Epithelial cell of proximal tubule (primary cell): ENCODE measurements around the gene ZNF81. TPM values are rescaled to one million over a fixed set of nuclear protein-coding genes. Genes with fewer than 3 reads are reported as not detected.

ENCODE experiments used
- DNase-seq: peaks from one replicate; pipeline ENCODE4 v3.0.0-alpha.2; 2011; ENCODE audit warnings: low read depth
- H3K4me3 ChIP-seq: 2 replicates; pipeline ENCODE4 v1.5.1; 2011; ENCODE audit warnings: low read depth, mild to moderate bottlenecking, low read length
- total RNA-seq: library from RNA; depleted of rRNA; stranded (reverse); fragments of >200 nt; gene quantifications from 2 replicates; pipeline ENCODE4 v1.2.3, GENCODE V29; 2015
- TF ChIP-seq, protein P1 (sequence below): conservative IDR thresholded peaks from 2 replicates; pipeline ENCODE4 v1.5.1; 2012; ENCODE audit warnings: low read depth, mild to moderate bottlenecking, low read length

Gene ZNF81
- total RNA-seq, 1 donor from 2014 or later, result 16.9 TPM

DNA sequence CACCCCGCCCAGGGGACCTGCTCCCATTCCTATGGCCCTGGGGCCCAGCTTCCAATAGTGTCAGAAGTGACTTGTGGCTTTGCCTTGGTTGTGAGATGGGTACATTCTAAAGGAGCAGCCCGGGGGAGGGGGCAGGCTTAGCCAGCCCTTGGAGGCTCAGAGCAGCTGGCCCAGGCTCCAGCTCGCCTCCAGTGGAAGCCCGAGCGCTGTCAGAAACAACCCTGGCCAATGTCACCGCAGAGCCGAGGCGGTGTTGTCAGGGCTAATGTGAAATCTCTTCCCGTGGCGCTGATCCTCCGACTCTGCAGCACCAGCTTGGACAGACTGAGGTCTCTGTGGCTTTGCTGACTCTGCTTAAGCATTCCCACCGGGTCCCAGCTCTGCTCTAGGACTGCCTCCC lies 29.2 kb upstream of the ZNF81 start:
- no peak for DNase-seq
- TF ChIP-seq, protein P1, sequence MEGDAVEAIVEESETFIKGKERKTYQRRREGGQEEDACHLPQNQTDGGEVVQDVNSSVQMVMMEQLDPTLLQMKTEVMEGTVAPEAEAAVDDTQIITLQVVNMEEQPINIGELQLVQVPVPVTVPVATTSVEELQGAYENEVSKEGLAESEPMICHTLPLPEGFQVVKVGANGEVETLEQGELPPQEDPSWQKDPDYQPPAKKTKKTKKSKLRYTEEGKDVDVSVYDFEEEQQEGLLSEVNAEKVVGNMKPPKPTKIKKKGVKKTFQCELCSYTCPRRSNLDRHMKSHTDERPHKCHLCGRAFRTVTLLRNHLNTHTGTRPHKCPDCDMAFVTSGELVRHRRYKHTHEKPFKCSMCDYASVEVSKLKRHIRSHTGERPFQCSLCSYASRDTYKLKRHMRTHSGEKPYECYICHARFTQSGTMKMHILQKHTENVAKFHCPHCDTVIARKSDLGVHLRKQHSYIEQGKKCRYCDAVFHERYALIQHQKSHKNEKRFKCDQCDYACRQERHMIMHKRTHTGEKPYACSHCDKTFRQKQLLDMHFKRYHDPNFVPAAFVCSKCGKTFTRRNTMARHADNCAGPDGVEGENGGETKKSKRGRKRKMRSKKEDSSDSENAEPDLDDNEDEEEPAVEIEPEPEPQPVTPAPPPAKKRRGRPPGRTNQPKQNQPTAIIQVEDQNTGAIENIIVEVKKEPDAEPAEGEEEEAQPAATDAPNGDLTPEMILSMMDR, result no peak
- no peak overlapping the region for H3K4me3 ChIP-seq

DNA sequence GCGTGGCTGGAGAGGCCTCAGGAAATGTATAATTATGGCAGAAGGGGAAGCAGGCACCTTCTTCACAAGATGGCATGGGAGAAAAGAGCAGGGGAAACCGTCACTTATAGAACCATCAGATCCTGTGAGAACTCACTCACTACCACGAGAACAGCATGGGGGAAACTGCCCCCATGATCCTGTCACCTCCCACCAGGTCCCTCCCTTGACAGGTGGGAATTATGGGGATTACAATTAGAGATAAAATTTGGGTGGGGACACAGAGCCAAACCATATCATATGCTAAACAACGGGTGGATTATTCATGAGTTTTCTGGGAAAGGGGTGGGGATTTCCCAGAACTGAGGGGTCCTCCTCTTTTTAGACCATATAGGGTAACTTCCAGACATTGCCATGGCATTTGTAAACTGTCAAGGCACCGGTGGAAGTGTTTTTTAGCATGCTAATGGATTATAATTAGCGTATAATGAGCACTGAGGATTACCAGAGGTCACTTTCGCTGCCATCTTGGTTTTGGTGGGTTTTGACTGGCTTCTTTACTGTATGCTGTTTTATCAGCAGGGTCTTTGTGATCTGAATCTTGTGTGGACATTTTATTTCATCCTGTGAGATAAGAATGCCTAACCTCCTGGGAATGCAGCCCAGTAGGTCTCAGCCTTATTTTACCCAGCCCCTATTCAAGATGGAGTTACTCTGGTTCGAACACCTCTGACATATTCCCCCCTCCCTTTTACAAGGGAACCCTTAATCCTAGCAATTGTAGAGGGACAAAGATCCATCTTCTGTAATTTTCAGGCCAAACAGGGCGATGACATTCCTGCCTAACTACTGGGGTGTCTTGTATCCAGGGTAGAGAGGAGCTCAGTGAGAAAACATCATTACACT lies 27.6 kb upstream of the ZNF81 start:
- DNase-seq, result no peak
- TF ChIP-seq, protein P1, result no peak
- no peak overlapping the region for H3K4me3 ChIP-seq

DNA sequence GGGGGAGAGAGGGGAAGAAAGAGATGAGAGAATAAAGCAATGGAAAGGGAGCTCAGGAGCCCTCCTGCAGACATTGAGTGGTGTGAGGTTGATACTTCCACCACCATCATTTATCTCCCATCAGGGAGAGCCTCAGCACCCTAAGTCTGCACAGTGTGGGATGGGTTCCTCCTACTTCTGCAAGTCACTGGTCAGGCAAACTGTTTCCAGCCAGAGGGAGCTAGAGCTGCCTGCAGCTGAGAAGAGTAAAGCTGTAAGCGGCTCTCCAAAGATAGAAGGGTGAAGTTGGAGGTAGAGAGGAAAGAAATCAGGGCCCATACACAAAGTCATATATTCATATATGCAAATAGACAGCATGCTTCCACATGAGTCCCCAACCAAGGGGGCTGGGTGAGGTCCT lies 21.9 kb upstream of the ZNF81 start:
- TF ChIP-seq, protein P1, result no peak
- DNase-seq, result no peak
- no peak overlapping the region for H3K4me3 ChIP-seq

DNA sequence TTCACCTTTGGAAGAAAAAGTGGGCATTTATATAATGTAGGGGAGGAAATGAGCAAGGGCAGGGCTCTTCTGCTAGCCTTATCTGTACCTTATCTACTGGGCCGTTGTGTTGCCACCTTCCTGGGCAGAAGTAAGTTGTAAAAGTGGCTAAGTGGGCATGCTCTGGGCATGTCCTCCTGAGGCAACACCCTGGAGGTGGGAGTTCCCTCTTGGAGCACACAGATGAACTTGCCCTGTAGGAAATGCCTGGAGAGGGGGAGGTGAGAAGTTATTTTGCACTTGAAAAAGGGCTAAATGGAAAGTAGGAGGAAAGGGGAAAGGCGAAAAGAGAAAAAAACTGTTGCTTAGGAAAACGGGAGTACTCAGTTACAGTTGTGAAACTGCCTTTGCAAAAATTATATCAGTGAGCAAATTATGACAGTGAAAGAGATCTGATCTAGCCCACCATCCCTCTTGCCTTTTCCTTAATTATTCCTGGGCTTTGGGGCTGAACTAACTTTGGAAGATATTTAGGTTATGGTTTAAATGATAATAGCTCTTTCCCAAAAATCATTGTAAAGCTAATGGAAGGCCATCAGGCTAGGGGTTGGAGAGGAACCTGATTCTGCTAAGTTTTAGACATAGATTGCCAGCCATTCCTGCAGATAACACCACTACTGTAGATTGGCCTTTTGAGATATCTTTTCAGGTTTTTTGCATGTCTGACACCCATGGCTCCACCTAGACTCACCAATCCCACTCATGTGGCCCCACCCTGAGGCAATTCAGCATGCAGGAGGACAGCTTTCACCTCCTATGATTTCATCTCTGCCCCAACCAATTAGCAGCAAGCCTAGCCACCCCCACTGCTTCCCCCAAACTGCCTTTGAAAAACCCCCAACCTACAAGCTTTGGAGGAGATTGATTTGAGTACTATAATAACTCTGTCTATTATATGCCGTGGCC lies 20.5 kb upstream of the ZNF81 start:
- DNase-seq, result no peak

DNA sequence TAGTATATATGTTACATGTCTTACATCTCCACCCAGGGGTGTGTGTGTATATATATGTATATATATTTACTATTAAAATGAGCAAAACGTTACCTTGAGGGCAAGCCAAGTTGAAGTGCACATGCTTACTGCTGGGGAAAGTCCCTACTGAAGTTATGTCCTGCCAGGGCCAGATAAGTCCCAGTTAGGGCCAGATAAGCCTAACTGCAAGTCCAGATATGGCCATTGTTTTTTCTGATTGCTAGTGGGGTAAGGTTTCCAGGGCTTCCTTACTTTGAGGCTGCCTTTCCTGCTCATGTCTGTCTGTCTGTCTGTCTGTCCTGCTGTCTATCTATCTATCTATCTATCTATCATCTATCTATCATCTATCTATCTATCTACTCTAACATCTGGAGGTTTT lies 19.3 kb upstream of the ZNF81 start:
- no peak for DNase-seq
- H3K4me3 ChIP-seq, result no peak overlapping the region
- TF ChIP-seq, protein P1, result no peak

More for the DNA sequence above, 20.5 kb upstream of the ZNF81 start:
- H3K4me3 ChIP-seq, result no peak overlapping the region
- TF ChIP-seq, protein P1, result no peak

DNA sequence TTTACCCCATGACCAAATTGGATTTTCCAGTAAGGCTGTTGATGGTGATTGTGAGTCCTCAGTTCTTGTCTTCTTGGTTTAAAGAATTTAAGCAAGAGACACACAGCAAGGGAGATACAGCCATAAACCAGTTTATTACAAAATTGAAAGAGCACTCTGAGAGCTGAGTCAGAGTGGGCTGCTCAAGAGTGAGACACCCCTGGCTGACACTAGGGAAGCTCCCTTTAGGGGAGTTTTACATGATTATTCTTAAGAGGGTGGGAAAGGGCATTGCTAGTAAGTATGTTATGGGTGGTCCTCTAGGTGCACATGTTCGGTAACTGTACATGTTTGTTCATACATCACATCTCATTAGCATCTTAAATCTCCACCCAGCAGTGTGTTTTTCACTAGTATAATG lies 18.8 kb upstream of the ZNF81 start:
- TF ChIP-seq, protein P1, result no peak
- no peak for DNase-seq
- H3K4me3 ChIP-seq, result no peak overlapping the region
